Activated CD8-positive, alpha-beta memory T cell treated with anti-CD3 and anti-CD28 coated beads, Interleukin-2, amount 50 U/mL, for 4 hours (primary cell): Measurements from ENCODE around the gene SYNGAP1.
"Not testable (repeated sequence)": the region's sequence is repeated elsewhere in the genome, so short reads cannot be mapped to it uniquely, and the experiment has no call there.

Experiments
- DNase-seq: peaks from one replicate; pipeline ENCODE4 v3.0.0-alpha.2; 2020

Gene SYNGAP1

GRCh38 chr6:33419580-33420490 is at the start of gene SYNGAP1:
TSS of gene SYNGAP1 (plus strand) at chr6:33420065. CDS start at chr6:33420265, 200 bp downstream.
- DNase-seq: peak; percentile 55

- DNase-seq: not testable (repeated sequence)
Measured at GRCh38 chr6:33371901-33372300, 48.0 kb upstream of the SYNGAP1 start.

- no peak for DNase-seq
Measured at GRCh38 chr6:33372526-33373123, 47.2 kb upstream of the SYNGAP1 start.

- DNase-seq: no peak
Measured at GRCh38 chr6:33373960-33374910, 45.6 kb upstream of the SYNGAP1 start.

GRCh38 chr6:33375143-33375671 is 44.7 kb upstream of the SYNGAP1 start:
- no peak for DNase-seq

GRCh38 chr6:33377171-33377570 is 42.7 kb upstream of the SYNGAP1 start:
- no peak for DNase-seq

- DNase-seq: not testable (repeated sequence)
Measured at GRCh38 chr6:33379184-33379583, 40.7 kb upstream of the SYNGAP1 start.

GRCh38 chr6:33380272-33380981 is 39.4 kb upstream of the SYNGAP1 start:
- no peak for DNase-seq

GRCh38 chr6:33383427-33384185 is 36.3 kb upstream of the SYNGAP1 start:
- no peak for DNase-seq

- DNase-seq: no peak
Measured at GRCh38 chr6:33384581-33385020, 35.3 kb upstream of the SYNGAP1 start.

- DNase-seq: no peak
Measured at GRCh38 chr6:33390173-33390572, 29.7 kb upstream of the SYNGAP1 start.

GRCh38 chr6:33390767-33391277 is 29.0 kb upstream of the SYNGAP1 start:
- DNase-seq: no peak

- DNase-seq: peak; percentile 98
Measured at GRCh38 chr6:33391278-33391921, 28.5 kb upstream of the SYNGAP1 start, which contains the start of gene KIFC1. TSS of gene KIFC1 (plus strand) at chr6:33391823. CDS start at chr6:33391986, 163 bp downstream.

GRCh38 chr6:33391922-33392594 is 27.8 kb upstream of the SYNGAP1 start:
- no peak for DNase-seq

- DNase-seq: no peak
Measured at GRCh38 chr6:33392595-33392948, 27.3 kb upstream of the SYNGAP1 start.

- no peak for DNase-seq
Measured at GRCh38 chr6:33392979-33393378, 26.9 kb upstream of the SYNGAP1 start.

GRCh38 chr6:33397541-33397940 is 22.3 kb upstream of the SYNGAP1 start:
- DNase-seq: no peak

- not testable (repeated sequence) for DNase-seq
Measured at GRCh38 chr6:33398601-33399000, 21.3 kb upstream of the SYNGAP1 start.

- not testable (repeated sequence) for DNase-seq
Measured at GRCh38 chr6:33399881-33400280, 20.0 kb upstream of the SYNGAP1 start.

- DNase-seq: no peak
Measured at GRCh38 chr6:33404884-33405283, 15.0 kb upstream of the SYNGAP1 start.
